GM18858 (cell line): ENCODE measurements around the gene ST8SIA4.
A peak's percentile ranks its signal among the peaks of the same experiment; 100 is the strongest.

Experiments used
- ATAC-seq: cut with Tn5 transposase; IDR thresholded peaks from one replicate; pipeline ENCODE4 v1.9.1; 2021; ENCODE audit not compliant: unreplicated experiment

Gene ST8SIA4

GRCh38 chr5:100872408-100873190, 30.5 kb downstream of the ST8SIA4 start:
- peak; percentile 46 for ATAC-seq

- no peak for ATAC-seq
These were observed 36.0 kb downstream of the ST8SIA4 start for GRCh38 chr5:100867039-100867562.

- no peak for ATAC-seq
These were observed 38.2 kb downstream of the ST8SIA4 start for GRCh38 chr5:100864931-100865330.

GRCh38 chr5:100863739-100864138, 39.3 kb downstream of the ST8SIA4 start:
- ATAC-seq = no peak

- ATAC-seq = no peak
These were observed 41.9 kb downstream of the ST8SIA4 start for GRCh38 chr5:100861148-100861547.

- ATAC-seq = peak; percentile 48
These were observed 42.7 kb downstream of the ST8SIA4 start for GRCh38 chr5:100860407-100860806.

GRCh38 chr5:100858987-100859545, 44.0 kb downstream of the ST8SIA4 start:
- no peak for ATAC-seq

GRCh38 chr5:100856462-100856861, 46.6 kb downstream of the ST8SIA4 start:
- no peak for ATAC-seq

- no peak for ATAC-seq
These were observed 47.1 kb downstream of the ST8SIA4 start for GRCh38 chr5:100855937-100856430.

GRCh38 chr5:100855295-100855694, 47.8 kb downstream of the ST8SIA4 start:
- no peak for ATAC-seq

GRCh38 chr5:100854591-100854990, 48.5 kb downstream of the ST8SIA4 start:
- no peak for ATAC-seq

- no peak for ATAC-seq
These were observed 49.5 kb downstream of the ST8SIA4 start for GRCh38 chr5:100853582-100853981.

GRCh38 chr5:100852988-100853449, 50.1 kb downstream of the ST8SIA4 start:
- ATAC-seq = peak; percentile 96

GRCh38 chr5:100852051-100852450, 51.0 kb downstream of the ST8SIA4 start:
- no peak for ATAC-seq

- no peak for ATAC-seq
These were observed 56.3 kb downstream of the ST8SIA4 start for GRCh38 chr5:100846772-100847171.

GRCh38 chr5:100842080-100842479, 61.0 kb downstream of the ST8SIA4 start:
- ATAC-seq = no peak

GRCh38 chr5:100841358-100842076, 61.6 kb downstream of the ST8SIA4 start:
- ATAC-seq = peak; percentile 17

- ATAC-seq = peak; percentile 20
These were observed 62.3 kb downstream of the ST8SIA4 start for GRCh38 chr5:100840789-100841188.

- peak; percentile 70 for ATAC-seq
These were observed 62.7 kb downstream of the ST8SIA4 start for GRCh38 chr5:100840370-100840769.

GRCh38 chr5:100838048-100838473, 65.0 kb downstream of the ST8SIA4 start:
- no peak for ATAC-seq

GRCh38 chr5:100834519-100834918, 68.6 kb downstream of the ST8SIA4 start:
- no peak for ATAC-seq
